GM18520 (cell line): Measurements from ENCODE around the gene SLC10A7.

Experiments used
- ATAC-seq: cut with Tn5 transposase; IDR thresholded peaks from one replicate; pipeline ENCODE4 v1.9.1; 2021; ENCODE audit not compliant: unreplicated experiment

SLC10A7 gene

DNA sequence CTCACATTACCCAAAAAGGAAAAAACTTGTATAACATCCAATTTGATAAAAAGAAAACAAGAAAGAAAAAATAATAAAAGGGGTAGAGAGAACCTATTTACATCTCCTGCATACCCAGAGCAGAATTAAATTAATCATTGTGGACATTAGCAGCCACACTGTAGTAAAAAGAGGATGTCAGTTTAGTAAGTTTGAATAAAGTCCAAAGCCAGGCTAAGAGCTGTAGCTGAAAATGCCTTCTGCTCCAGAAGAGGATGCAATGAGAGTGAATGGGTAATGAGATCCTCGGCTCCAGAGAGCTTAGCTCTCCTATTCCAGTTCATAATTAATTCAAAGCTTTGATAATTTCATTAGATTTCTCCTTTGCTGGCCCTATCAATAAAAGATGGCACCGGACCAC lies 78.2 kb downstream of the SLC10A7 start:
- no peak for ATAC-seq

DNA sequence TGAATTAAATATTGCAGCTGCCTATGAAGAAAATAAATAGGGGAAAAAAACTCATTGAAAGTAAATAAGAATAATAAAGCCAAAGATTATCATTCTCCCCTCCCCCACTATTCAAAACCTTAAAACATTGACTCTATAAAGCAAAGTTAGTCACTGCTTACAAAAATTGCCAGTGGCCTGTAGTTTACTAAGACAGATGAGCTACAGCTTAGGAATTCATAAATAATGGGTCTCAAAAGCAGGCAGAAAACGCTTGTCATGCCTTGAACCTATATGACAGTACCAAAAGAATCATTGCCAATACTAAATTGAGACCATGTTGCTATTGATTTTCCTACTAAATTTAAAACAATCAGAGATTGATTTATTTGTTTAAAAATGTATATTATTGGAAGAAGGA lies 78.9 kb downstream of the SLC10A7 start:
- no peak for ATAC-seq

DNA sequence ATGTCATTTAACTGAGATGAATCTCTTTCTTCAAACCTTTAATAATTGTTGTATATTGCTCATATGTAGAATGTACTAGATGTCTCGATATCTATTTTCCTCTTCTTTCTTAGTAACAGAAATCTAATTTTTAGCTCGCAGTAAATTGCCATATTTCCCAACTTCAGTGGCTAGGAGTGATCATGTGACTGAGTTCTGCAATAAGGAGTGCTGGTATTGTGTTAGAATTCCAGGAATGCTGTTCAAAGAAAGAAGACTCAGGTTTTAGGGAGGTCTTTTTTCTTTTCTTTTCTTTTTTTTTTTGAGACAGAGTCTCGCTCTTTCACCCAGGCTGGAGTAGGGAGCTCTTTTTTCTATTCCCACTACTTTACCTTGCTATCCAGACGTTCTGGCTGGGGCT lies 81.7 kb downstream of the SLC10A7 start:
- ATAC-seq, result no peak

DNA sequence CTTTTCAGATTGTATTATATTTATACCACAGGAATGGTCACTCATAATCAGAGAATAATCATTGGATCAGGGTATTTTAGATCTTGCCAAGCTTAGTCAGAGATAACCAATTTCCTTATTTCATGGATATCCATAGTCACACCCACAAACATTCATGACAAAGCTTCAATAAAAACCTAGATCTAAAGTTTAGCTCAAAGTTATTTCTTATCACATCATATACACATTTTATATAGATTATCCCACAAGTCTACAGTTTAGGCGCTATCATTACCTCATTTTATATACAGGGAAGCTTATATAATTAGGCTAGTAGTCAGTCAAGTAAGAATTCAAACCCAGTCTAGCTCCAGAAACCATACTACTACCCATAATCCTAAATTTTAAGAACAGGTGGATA lies 82.3 kb downstream of the SLC10A7 start:
- no peak for ATAC-seq

DNA sequence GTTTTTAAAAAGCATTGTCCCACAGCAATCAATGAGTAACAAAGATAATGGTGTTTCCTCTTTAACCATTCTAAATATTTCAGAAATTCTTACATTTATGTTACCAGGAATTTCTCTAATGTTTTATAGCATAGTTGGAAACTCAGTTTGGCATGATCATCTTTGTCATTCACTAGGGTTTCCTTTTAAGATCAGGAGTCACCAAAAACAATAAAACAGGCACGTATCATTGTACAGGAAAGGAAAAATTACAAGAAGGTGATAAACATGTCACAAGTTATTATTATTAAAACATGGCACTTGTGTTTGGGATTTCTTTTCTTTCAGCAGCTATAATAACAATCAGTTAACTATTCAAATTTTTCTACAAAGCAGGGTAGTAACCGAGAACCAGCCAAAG lies 84.0 kb downstream of the SLC10A7 start:
- ATAC-seq, result no peak

DNA sequence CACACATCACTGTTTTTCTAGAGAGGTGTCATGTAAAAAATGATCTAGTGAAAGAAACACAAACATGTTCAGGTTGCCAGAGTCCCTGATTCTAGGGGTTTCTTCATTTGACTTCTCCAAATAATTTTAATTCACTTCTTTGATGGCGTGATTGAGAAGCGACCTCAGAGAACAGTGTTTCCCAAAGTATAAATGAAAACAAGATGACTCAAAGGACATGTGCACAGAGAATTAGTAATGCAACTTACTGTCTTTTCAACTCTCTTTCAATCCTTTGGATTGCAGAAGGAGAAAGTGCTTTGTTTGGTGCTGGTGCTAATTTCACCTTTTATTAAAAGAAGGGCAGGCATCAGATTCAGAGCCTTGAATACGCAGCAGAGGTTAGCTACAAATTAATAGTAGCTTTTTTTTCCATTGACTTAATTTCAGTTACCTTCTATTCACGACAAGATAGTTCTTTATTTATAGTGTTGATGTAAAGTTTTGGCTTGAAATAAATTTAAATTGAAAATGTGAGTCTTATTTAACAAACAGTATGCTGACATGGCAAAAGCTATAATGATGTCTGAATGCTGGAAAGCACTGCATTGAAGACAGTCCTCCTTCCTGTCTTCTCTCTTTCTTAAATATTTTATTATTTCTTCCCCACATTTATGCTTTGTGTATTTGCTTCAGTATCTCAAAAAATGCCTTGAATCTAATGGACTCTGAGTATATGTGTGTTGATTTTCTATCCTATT lies 85.1 kb downstream of the SLC10A7 start:
- no peak for ATAC-seq

DNA sequence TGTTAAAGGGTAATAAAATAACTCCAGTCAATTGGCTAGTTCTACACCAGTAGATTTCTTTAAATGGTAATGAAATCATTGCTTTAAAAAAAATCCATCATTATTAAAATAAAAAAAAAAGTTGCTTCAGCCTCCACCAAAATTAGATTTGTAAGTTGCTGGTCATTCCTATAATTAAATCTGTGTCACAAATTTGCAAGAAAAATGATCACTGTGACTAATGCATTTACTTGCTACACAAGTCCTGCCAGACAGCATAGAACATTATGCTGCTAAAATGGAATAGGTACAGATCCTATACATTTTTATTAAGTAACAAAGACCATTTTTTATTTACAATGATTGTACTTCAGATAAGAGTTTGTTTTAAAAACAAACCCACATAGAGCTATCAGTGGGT lies 85.8 kb downstream of the SLC10A7 start:
- no peak for ATAC-seq

DNA sequence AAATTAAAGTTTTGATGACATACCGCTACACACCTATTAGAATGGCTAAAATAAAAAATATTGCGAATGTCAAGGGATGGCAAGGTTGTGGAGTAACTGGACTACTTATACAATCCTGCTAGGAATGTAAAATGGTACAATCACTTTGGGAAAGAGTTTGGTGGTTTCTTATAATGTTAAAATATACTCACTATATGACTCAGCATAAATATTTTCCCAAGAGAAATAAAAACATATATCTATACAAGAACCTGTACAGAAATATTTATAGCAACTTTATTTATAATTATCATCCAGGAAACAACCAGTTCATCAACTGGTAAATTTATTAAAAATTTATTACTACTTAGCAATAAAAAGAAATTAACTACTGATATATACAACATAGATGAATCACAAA lies 89.7 kb downstream of the SLC10A7 start:
- no peak for ATAC-seq

DNA sequence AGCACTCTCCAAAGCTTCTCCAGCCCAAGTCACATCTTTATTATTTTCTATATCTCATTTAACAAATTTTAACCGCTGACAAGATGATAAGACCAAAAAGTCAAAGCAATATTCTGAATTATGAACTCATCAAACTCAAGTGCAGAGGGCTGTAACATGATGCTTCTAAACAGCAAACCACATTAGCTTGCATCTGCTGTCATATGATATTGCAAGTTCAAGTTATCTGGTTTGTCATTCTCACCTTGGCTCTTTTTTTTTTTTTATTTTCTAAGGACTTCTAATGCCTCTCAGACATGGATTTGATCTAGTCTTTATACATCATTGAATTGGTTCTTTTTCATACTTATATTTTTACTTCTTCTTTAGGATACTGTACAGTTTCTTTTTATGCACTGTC lies 93.4 kb downstream of the SLC10A7 start:
- ATAC-seq, result no peak

DNA sequence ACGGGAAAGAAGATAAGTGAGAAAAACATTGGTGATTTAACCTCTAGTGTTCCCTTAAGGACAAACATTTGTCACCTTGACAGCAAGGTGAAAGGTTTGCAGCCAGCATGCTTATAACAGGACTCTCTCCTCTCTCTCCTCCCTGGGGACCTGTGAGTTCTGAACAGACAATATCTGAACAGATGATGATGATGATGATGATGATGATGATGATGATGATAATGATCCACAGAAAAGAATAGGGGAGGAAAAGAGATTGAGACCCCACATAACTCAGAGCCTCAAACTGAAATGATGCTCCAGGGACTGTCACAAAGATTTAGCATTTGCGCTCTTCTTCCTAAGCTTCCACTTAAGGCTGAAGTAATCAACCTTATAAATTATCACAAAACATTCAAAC lies 103.9 kb downstream of the SLC10A7 start:
- no peak for ATAC-seq

DNA sequence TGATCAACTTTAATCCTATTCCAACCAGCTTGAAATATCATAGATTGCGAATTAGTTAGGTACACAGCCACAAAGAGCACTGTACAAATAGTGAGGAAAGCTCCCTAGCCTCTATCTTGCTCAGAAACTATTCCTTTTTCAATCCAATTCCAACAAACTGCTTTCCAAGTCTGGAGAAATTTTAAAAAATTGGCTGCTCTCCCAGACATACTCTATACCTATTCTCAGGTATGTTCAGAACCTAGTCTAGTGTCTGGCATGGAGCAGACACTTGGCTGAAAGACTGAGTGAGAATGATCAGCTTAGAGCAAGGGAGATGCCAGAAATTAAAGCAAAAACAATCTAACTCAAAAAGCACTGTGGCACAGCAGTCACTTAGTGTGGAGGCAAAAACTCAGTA lies 105.9 kb downstream of the SLC10A7 start:
- ATAC-seq, result no peak

DNA sequence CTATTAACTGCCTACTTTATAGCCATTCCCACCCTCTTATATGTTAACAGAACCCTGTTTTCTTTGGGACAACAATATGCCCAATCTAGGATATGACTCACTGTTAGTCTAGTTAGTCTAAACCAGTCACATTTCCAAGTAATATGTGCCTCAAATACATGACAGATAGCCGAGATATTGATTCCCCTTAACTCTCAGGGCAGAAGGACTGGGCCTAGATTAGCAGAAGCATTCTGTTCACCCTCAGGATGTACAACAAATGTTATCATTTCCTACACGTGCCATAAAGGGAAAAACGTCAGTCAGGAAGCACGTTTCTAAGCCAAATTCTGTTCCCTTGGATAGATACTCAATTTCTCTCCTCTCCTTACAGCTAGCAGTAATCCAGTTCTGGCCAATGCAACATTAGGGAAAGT lies 114.1 kb downstream of the SLC10A7 start:
- ATAC-seq, result no peak

DNA sequence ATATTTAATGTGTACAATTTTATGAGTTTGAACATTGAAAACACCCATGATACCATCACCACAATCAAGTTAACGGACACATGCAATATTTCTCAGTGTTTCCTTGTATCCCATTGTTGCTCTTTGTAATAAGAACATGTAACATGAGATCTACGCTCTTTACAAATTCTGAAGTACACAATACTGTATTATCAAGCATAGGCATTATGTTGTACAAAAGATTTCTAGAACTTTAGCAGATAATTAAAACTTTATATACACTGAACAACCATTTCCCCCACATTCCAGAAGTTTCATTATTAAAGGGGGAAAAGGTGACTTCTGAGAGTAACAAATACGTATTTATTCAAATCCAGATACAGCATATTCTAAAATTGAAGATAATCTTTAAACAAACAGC lies 114.5 kb downstream of the SLC10A7 start:
- ATAC-seq, result no peak

DNA sequence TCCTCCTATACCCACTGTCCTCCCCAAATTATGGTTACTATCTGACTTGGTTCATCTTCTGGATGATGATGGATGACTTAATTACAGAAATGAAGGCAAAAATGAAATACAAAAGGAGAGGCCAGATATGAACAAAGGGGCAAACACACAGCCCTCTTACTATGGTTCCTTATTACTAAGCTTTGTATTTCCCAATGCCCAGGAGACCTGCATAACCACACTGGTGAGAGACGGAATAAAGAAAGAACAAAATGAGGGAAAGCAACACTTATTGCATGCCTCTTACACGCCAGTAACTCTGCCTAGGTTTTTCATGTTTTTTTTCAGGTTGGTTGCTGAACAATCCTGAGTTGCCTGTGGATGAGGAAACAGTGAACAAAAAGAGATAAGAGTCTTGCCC lies 120.5 kb downstream of the SLC10A7 start:
- ATAC-seq, result no peak

DNA sequence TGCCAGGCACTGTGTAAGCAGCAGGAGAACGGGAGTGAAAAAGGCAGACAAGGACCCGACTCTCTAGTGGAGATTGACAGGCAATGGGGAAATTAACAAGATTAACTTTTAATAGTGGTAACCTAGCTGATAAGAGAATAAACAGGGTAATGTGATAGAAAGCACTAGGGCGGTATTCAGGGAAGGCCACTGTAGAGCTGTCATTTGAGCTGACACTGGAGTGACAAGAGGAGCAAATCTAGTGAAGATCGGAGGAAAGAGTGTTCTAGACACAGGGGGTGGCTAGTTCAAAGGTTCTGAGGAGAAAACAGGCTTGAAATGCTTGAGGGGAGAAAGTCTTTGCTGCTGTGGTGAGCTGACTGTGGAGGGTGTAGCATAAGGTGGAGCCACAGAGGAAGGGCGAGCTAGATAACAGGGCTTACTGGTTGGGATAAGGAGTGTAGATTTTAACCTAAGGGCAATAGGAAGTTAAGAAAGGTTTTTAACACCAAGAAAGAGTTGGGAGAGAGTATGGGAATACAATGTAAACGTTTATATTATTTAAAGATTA lies 122.8 kb downstream of the SLC10A7 start:
- no peak for ATAC-seq

DNA sequence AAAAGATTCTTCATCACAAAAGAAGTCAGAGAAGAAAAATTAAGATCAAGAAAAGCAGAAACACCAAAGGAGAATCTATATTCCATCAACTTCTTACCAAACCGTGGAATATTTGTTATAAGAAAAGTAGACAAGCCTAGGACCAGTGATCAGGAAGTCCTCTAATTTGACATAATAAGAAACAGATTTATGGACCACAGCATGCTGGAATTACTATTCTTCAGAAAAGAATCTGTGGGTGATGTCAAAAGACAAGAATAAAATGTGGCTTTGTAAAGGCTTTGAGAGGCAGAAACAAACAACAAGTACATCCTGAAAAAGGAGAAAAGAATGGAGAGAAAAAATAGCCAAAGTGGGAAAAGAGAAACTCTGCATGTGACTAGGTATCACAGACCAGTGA lies 123.3 kb downstream of the SLC10A7 start:
- no peak for ATAC-seq

DNA sequence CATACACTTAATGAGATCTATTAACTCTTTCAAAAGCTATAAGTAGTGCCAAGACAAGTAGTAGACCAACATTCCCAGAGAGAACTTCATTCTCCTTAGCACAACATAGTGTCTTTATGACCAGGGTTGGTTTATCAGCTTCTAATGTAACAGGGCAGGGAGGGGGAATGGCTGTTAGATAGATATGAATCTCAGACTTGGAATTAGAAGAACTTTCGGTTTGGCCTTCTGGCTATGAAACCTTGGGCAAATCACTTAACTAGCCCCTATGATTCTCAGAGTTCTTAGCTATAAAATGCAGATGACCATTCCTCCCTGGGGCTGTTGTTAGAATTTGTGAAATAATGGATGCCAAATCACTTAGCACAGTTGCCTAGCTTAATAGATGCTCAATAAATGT lies 132.2 kb downstream of the SLC10A7 start:
- ATAC-seq, result no peak

DNA sequence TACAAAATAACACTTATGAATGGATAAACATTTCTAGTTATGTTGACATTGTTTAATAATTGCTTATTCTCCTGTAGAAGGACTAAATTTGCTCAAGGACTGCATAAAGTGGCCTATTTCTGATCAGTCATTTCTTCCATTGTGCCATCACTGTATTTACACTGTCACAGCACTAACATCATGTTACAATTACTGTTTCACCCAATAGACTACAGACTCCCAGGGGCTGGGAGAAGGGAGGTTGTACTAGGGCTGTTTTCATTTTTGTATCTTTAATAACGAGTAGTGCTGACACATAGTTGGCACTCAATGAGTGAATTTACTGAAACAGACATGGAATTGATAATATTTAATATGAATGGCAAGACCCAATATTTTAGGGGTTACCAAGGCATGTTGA lies 139.5 kb downstream of the SLC10A7 start:
- ATAC-seq, result no peak

DNA sequence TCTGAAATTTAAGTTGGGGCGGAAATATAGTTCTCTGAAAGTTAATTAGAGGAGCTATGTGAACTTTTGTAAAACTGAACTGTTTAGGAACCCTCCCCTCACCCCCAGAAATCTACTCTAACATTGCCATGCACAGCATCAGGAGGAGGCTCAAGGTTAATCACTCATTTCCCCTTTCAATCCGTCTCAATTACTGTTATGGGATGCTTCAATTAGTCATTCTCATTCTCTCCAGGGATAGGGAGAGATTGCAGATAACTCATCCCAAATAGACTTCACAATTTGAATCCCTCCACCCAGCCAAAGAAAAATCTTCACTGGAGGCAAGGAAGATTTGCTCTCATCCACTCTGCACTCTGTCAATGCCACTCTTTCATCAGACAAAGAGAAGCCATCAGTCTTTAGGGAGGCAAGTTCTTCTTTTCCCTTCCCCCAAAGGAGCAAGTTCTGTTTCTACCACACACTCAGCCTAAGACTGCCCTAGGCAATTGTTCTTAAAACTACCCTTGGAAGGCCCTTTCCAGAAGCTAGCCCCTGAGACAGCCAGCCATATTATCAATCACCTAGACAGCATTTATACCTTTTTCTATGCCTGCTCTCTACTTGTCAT lies 140.4 kb downstream of the SLC10A7 start:
- no peak for ATAC-seq

DNA sequence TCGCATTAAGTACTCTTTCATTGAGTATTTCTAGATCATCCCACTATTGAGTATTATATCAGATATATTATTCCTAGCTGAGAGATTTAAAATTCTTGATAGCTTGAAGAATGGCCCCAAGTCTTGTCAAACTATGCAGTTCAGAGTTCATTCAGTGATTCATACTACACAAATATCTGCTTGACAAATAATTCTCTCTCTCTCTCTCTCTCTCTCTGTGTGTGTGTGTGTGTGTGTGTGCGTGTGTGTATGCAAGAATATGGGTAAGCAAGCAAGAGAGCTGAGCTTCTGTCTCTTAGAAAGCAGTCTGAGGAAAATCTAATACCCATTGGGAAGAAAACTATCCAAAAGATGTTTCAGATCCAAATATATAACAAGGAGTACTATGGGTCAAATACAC lies 142.0 kb downstream of the SLC10A7 start:
- no peak for ATAC-seq

DNA sequence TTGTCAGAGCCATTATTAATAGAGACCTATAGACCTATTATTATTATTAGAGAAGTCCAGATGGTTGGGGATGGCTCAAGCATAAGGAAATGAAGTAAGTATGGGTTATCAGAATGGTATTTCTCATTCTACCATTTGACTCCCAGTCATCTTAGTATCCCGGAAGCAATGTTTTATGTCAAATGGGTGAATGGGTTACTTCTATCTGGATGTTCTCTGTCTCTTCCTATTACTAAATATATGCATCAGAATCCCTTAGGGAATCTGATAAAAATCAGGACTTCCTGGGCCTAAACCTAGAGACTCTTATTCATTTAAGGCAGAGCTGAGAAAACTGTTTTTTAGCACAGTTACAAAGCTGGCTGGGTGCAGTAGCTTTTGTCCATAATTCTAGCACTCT lies 149.9 kb downstream of the SLC10A7 start:
- ATAC-seq, result no peak

DNA sequence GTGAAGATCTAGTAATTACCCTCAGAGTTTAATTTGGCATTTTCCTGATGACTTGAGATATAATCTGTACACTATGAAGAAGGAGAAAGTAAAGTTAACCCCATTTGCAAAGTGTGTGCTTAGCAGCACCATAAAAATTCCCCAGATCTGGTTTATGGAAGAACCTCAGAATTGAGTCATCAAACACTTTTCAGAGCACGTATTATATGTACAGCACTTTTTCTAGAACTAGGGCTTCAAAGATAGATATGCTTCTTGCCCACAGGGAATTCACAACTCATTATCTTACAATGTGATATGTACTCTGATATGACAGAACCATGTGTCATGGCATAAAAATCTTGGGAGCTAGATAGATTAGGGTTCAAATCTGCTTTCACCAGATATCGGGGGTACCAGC lies 150.9 kb downstream of the SLC10A7 start:
- no peak for ATAC-seq

DNA sequence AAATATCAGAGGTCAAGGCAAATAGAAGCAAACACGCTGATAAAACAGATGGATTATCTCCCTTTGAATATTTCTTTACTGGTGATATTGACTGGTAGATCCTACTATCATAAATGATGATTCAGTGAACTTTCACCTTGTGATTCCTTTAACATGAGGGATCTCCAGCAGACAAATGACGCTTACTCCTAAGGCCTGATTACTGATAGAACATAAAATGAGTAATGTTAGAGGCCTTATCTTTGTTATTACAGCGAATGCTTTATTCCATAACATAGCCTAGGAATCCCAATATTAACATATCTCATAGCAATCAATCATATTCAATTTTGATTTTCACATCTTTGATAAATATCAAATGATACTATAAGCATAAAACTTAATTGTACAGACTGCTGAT lies 152.3 kb downstream of the SLC10A7 start:
- ATAC-seq, result no peak
